OCI-LY7 (cell line): ENCODE results near the gene MOCS3.

Experiments used
- EZH2phosphoT487 ChIP-seq: fragments of 200-600 bp; sonication (generic); IDR thresholded peaks from 2 replicates; pipeline ENCODE4 v1.6.1; 2018; ENCODE audit warnings: low read depth, borderline replicate concordance, mild to moderate bottlenecking, mixed run types, antibody characterized with exemption, low read length, moderate library complexity, mixed read lengths
- TF ChIP-seq, protein P1 (sequence below): fragments of 200-600 bp; sonication (generic); conservative IDR thresholded peaks from 2 replicates; pipeline ENCODE4 v1.5.1; 2014; ENCODE audit warnings: mild to moderate bottlenecking, antibody characterized with exemption, low read length, moderate library complexity, mixed read lengths

DNA sequence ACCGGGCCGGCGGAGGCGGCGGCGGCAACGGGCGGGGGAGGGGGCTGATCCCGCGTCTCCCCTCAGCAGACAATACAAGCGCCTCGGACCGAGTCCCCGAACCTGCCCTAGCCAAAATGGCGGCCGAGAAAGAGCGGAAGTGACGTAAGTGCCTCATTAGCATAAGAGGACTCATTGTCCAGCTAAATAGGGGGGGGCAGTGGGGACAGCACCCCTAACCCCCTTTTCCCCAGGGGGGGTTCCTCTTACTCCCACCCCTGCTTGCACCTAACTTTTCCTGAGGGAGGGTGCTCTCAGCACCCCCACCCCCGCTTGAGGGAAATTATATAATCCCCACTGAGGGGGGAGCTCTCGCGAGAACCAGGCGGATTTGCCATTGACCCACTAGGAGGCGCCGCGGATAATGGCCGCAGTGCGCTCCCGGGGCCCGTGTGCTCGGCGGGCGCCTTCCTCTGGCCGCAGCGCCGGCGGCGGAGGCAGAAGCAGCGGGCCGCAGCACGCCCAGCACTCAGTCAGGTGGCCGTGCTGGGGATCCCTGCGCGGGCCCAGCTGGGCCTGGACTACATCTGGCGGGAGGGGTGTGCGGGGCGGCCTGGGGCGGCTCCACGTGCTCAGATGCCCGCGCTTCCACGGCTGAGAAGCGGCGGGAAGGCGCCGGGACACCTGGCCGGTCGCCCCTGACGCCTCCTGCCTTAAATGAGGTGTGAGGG, 27.2 kb upstream of the MOCS3 start, which contains the start of gene ADNP:
- TF ChIP-seq, protein P1, sequence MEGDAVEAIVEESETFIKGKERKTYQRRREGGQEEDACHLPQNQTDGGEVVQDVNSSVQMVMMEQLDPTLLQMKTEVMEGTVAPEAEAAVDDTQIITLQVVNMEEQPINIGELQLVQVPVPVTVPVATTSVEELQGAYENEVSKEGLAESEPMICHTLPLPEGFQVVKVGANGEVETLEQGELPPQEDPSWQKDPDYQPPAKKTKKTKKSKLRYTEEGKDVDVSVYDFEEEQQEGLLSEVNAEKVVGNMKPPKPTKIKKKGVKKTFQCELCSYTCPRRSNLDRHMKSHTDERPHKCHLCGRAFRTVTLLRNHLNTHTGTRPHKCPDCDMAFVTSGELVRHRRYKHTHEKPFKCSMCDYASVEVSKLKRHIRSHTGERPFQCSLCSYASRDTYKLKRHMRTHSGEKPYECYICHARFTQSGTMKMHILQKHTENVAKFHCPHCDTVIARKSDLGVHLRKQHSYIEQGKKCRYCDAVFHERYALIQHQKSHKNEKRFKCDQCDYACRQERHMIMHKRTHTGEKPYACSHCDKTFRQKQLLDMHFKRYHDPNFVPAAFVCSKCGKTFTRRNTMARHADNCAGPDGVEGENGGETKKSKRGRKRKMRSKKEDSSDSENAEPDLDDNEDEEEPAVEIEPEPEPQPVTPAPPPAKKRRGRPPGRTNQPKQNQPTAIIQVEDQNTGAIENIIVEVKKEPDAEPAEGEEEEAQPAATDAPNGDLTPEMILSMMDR: peak; percentile 77
- no peak for TF ChIP-seq EZH2phosphoT487
